K562 (cell line): ENCODE data around the gene UQCR11. TPM values are rescaled to one million over a fixed set of nuclear protein-coding genes. Genes with fewer than 3 reads are reported as not detected.

Experiments
- ATAC-seq: fragments of 200-7000 bp; cut with Tn5 transposase; 3 replicates; pipeline ENCODE4 v1.9.1; 2020; ENCODE audit warnings: moderate library complexity
- BruUV-seq: library from RNA; stranded (reverse); fragments of 400-500 nt; replicated peaks from 2 replicates; lab custom pipeline; 2021; lab: Mats Ljungman, UMichigan
- CTCF ChIA-PET: fragments of 300-600 bp; formaldehyde crosslinking; extraction: SDS; loops from one replicate; lab custom pipeline; 2021; ENCODE audit warnings: low intra/inter-chr PET ratio; lab: Yijun Ruan, JAX
- POLR2A ChIA-PET: fragments of 300-600, 350-650 bp; sonication (Branson Sonifier 250); formaldehyde crosslinking; extraction: SDS; loops from one replicate; lab custom pipeline; 2021; ENCODE audit warnings: antibody characterized with exemption, inconsistent platforms; lab: Yijun Ruan, JAX
- DNase-seq, 4 experiments: peaks; one replicate each; pipeline versions ENCODE4 v3.0.0 to v3.0.0-alpha.2; 2011 to 2018; ENCODE audit warnings: low spot score in 3 of 4, mixed read lengths in 3 of 4; ENCODE audit errors: extremely low read depth in 1 of 4
- FAIRE-seq: peaks from 2 replicates; lab custom pipeline; 2011; peaks lifted over from hg19 to GRCh38; lab: Jason Lieb, UNC
- H2AFZ ChIP-seq: 2 replicates; pipeline ENCODE4 v1.6.0; 2011; ENCODE audit warnings: low read depth, low read length, control low read depth, inconsistent platforms
- H3K27ac ChIP-seq: fragments of 200-600 bp; 3 replicates; pipeline ENCODE4 v1.8.0; 2011; ENCODE audit warnings: low read depth, mild to moderate bottlenecking, control low read depth, inconsistent platforms, low read length, moderate library complexity, mixed read lengths; ENCODE audit errors: extremely low read depth
- H3K27me3 ChIP-seq, 2 experiments: fragments of 300-600 bp in 1 of 2; 2 replicates in 1 of 2; 3 replicates in 1 of 2; pipeline versions ENCODE4 v1.6.0 to v1.8.0; 2011; ENCODE audit warnings: inconsistent platforms in 2 of 2, low read length in 2 of 2, mild to moderate bottlenecking in 1 of 2, mixed read lengths in 1 of 2, moderate library complexity in 1 of 2; ENCODE audit not compliant: control insufficient read depth in 2 of 2, insufficient read depth in 2 of 2
- H3K36me3 ChIP-seq: fragments of 300-600 bp; 3 replicates; pipeline ENCODE4 v1.8.0; 2011; ENCODE audit warnings: mild to moderate bottlenecking, low read length, inconsistent platforms; ENCODE audit not compliant: control insufficient read depth, insufficient read depth
- H3K4me1 ChIP-seq, 2 experiments: fragments of 200-600 bp in 1 of 2; replicated peaks in 1 of 2; 2 replicates in 1 of 2; 3 replicates in 1 of 2; pipeline versions ENCODE4 v1.5.1 to v1.8.0; 2011; ENCODE audit warnings: inconsistent platforms in 2 of 2, low read length in 2 of 2, mild to moderate bottlenecking in 1 of 2, mixed read lengths in 1 of 2, moderate library complexity in 1 of 2; ENCODE audit not compliant: control insufficient read depth in 2 of 2, insufficient read depth in 2 of 2
- H3K4me2 ChIP-seq: 2 replicates; pipeline ENCODE4 v1.6.1; 2011; ENCODE audit warnings: low read length, control low read depth, inconsistent platforms, mixed read lengths; ENCODE audit not compliant: insufficient read depth
- H3K4me3 ChIP-seq: fragments of 200-600 bp; sonication (generic), shearing (Covaris generic); 2 replicates; pipeline ENCODE4 v1.5.1; 2016; ENCODE audit warnings: control low read depth, inconsistent platforms
- H3K79me2 ChIP-seq: fragments of 200-600 bp; 3 replicates; pipeline ENCODE4 v1.8.0; 2011; ENCODE audit warnings: low read length, inconsistent platforms; ENCODE audit not compliant: control insufficient read depth, insufficient read depth
- H3K9ac ChIP-seq, 2 experiments: 2 replicates each; pipeline versions ENCODE4 v1.6.0 to v1.6.1; 2011; ENCODE audit warnings: low read depth in 2 of 2, low read length in 2 of 2, control low read depth in 1 of 2, inconsistent platforms in 1 of 2, mild to moderate bottlenecking in 1 of 2, mixed read lengths in 1 of 2; ENCODE audit not compliant: insufficient read depth in 1 of 2
- H3K9me1 ChIP-seq: one replicate; pipeline ENCODE4 v1.6.0; 2011; ENCODE audit warnings: inconsistent platforms, mild to moderate bottlenecking, low read length, moderate library complexity; ENCODE audit not compliant: control insufficient read depth, insufficient read depth
- H3K9me3 ChIP-seq: replicated peaks from 2 replicates; pipeline ENCODE4 v1.5.1; 2011; ENCODE audit warnings: low read depth, low read length, inconsistent platforms; ENCODE audit not compliant: control insufficient read depth, insufficient read depth
- H4K20me1 ChIP-seq: replicated peaks from 2 replicates; pipeline ENCODE4 v1.6.1; 2011; ENCODE audit warnings: low read length, inconsistent platforms, mixed read lengths; ENCODE audit not compliant: control insufficient read depth, insufficient read depth
- ARNT ChIP-seq, 2 experiments: fragments of 450-650 bp; IDR thresholded peaks; 2 replicates each; pipeline ENCODE4 v1.6.1; 2016; ENCODE audit warnings: mild to moderate bottlenecking in 1 of 2
- POLR2G ChIP-seq: fragments of 200-400 bp; formaldehyde crosslinking; IDR thresholded peaks from 2 replicates; pipeline ENCODE4 v1.6.1; 2017; ENCODE audit warnings: low read depth, mild to moderate bottlenecking, antibody characterized with exemption, low read length, moderate library complexity
- VEZF1 ChIP-seq: fragments of 200-800 bp; sonication (Bioruptor generic); IDR thresholded peaks from 2 replicates; pipeline ENCODE4 v1.6.1; 2017; ENCODE audit warnings: missing genetic modification characterization, missing compliant biosample characterization
- ZSCAN32 ChIP-seq: fragments of 450-650 bp; formaldehyde crosslinking; IDR thresholded peaks from 2 replicates; pipeline ENCODE4 v1.4.0; 2020; ENCODE audit warnings: mild to moderate bottlenecking, moderate library complexity
- whole genome bisulfite sequencing: fragments of 100-300 bp; shearing (Covaris generic); methylation state at CpG from one replicate; pipeline ENCODE4 v1.1.6; 2016; ENCODE audit warnings: low coverage, mixed read lengths; ENCODE audit not compliant: insufficient coverage; ENCODE audit errors: missing lambda C conversion rate; 5-methylcytosine and 5-hydroxymethylcytosine counted together
- in situ Hi-C: fragments of 300-500 bp; cut with MboI; formaldehyde crosslinking; loops from 4 replicates; pipeline ENCODE4 v1.15.0; 2018; ENCODE audit warnings: inconsistent platforms, mixed read lengths
- intact Hi-C: fragments of 100-400 bp; cut with micrococcal nuclease; formaldehyde crosslinking; loops from 2 replicates; pipeline ENCODE4 v1.14.2; 2022
- polyA plus RNA-seq, 8 experiments: library from polyadenylated mRNA; depleted of rRNA in 4 of 8; stranded (reverse) in 5 of 8; unstranded in 3 of 8; fragments of >200 nt; fragmentation: Nextera tagmentation in 2 of 8; fragmentation: Illumina TruSeq in 1 of 8; extraction: Ambion mirVana in 2 of 8; extraction: Trizol in 1 of 8; gene quantifications; 2 replicates each; pipeline versions ENCODE4 v1.2.1 to v1.2.3, GENCODE V29; 2011 to 2014; ENCODE audit warnings: inconsistent platforms in 1 of 8, missing spikeins in 1 of 8
- total RNA-seq, 7 experiments: library from RNA; depleted of rRNA in 6 of 7; stranded (reverse); fragments of >200 nt in 6 of 7; fragmentation: Illumina TruSeq in 2 of 7; extraction: Trizol in 2 of 7; gene quantifications; 2 replicates each; pipeline versions ENCODE4 v1.2.1 to v1.2.3, GENCODE V29; 2011 to 2021; ENCODE audit warnings: low replicate concordance in 1 of 7

UQCR11 gene
- total and polyA plus RNA-seq, 9 of the 15 experiments (the other 6 are each of a cell fraction or from before 2014, with no cell fraction given): 57.6 to 394 (median 259) TPM

GRCh38 chr19:1611353-1611752 lies 6.1 kb upstream of the UQCR11 start:
- H3K36me3 ChIP-seq: peaks cover 67% of the 10 kb centered on the region; the same call in 2 of the 3 replicates
- FAIRE-seq (no peak), ATAC-seq (no peak), DNase-seq (no peak)
- TF ChIP-seq POLR2G (0 out of 2 replicates have a peak, but pooled peaks have one; percentile 19), ZSCAN32 (CRISPR knock-in tag) (no peak)
- no peaks in the 10 kb centered on the region for H3K9me3 ChIP-seq
- no peak overlapping the region for H3K9ac ChIP-seq
- H3K79me2 ChIP-seq: no peaks in the 10 kb centered on the region
- CTCF ChIA-PET: no interaction called here
- in situ Hi-C loops (no loop called here), intact Hi-C loops (no loop called here)
- H3K27ac ChIP-seq: no peak overlapping the region
- no peak overlapping the region for H3K4me2 ChIP-seq
- no peaks in the 10 kb centered on the region for H3K9me1 ChIP-seq
- no peaks in the 10 kb centered on the region for H4K20me1 ChIP-seq
- POLR2A ChIA-PET: no interaction called here
- H3K27me3 ChIP-seq: no peaks in the 10 kb centered on the region
- BruUV-seq: TSS peak; percentile 66
- peaks cover under 1 to 43% of the 10 kb centered on the region in 2 experiments; a peak in 3 of 5 replicates for H3K4me1 ChIP-seq
- 90% methylated on average over 11 of the region's 15 CpGs for WGBS
- H2AFZ ChIP-seq: no peak overlapping the region
- no peak overlapping the region for H3K4me3 ChIP-seq

- no peak for ATAC-seq
Measured at GRCh38 chr19:1610579-1610978, 5.3 kb upstream of the UQCR11 start.

More at GRCh38 chr19:1610579-1610978, 5.3 kb upstream of the UQCR11 start:
- Histone ChIP-seq H3K9ac (peak overlapping the region in 1 of 2 experiments; percentile 76; a peak in 1 of 4 replicates), H3K4me2 (no peak overlapping the region), H3K27ac (no peak overlapping the region), H3K27me3 (no peaks in the 10 kb centered on the region), H3K79me2 (no peaks in the 10 kb centered on the region), H3K9me1 (no peaks in the 10 kb centered on the region), H3K9me3 (no peaks in the 10 kb centered on the region), H3K4me3 (no peak overlapping the region), H2AFZ (no peak overlapping the region), H3K4me1 (peaks cover 4 to 50% of the 10 kb centered on the region in 2 experiments; a peak in 3 of 5 replicates), H4K20me1 (no peaks in the 10 kb centered on the region), H3K36me3 (peaks cover 60% of the 10 kb centered on the region; the same call in 2 of the 3 replicates)
- intact Hi-C loops (no loop called here), in situ Hi-C loops (no loop called here)
- POLR2A ChIA-PET: no interaction called here
- DNase-seq (no peak), FAIRE-seq (no peak)
- TF ChIP-seq POLR2G (peak; percentile 46), ARNT (IDR thresholded peaks at IDR 0.05) (no peak), VEZF1 (CRISPR knock-in tag) (peak; percentile 27; the same call in 1 of the 2 replicates)
- BruUV-seq: no TSS peak
- CTCF ChIA-PET: no interaction called here
- 84% methylated on average over 3 of the region's 11 CpGs for WGBS
